GM19043 (cell line): Measurements from ENCODE around the gene USP38.
"Not testable (repeated sequence)": the region's sequence is repeated elsewhere in the genome, so short reads cannot be mapped to it uniquely, and the experiment has no call there.

Experiments
- ATAC-seq: cut with Tn5 transposase; IDR thresholded peaks from one replicate; pipeline ENCODE4 v1.9.1; 2021; ENCODE audit warnings: low read depth; ENCODE audit not compliant: unreplicated experiment

Gene USP38, protein sequence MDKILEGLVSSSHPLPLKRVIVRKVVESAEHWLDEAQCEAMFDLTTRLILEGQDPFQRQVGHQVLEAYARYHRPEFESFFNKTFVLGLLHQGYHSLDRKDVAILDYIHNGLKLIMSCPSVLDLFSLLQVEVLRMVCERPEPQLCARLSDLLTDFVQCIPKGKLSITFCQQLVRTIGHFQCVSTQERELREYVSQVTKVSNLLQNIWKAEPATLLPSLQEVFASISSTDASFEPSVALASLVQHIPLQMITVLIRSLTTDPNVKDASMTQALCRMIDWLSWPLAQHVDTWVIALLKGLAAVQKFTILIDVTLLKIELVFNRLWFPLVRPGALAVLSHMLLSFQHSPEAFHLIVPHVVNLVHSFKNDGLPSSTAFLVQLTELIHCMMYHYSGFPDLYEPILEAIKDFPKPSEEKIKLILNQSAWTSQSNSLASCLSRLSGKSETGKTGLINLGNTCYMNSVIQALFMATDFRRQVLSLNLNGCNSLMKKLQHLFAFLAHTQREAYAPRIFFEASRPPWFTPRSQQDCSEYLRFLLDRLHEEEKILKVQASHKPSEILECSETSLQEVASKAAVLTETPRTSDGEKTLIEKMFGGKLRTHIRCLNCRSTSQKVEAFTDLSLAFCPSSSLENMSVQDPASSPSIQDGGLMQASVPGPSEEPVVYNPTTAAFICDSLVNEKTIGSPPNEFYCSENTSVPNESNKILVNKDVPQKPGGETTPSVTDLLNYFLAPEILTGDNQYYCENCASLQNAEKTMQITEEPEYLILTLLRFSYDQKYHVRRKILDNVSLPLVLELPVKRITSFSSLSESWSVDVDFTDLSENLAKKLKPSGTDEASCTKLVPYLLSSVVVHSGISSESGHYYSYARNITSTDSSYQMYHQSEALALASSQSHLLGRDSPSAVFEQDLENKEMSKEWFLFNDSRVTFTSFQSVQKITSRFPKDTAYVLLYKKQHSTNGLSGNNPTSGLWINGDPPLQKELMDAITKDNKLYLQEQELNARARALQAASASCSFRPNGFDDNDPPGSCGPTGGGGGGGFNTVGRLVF

DNA sequence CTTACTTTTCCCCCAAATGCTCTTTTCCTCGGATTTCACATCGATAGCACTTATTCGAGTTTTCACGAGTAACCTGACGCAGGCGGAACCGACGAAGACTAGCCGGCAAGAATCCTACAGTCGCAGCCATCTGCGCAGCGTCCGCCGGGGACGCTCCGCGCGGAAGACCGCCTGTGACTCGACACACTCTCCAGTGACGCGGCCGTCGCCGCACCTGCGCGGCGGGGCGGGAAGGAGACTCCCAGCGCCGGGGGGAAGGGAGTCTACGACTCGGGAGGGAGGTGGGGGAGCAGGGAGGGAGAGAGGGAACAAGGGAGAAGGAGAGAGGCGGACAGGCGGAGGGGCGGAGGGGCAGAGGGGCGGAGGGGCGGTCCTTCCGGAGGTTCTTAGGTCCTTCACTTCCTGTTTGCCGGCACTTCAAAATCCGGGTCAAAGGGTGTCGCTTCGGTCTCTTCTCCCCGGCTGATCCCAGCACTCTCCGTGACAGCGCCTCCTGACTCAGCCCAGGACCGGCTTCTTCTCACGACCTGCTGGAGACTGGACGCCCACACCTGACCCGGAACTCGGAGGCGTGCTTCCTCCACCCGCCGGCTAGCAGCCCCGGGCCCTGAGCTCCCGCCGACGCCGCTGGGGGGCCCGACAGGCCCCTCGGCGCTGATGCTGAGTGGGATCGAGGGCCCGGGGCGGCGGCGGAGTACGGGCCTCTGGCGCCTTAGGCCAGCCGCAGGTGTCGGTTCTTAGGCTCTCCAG, at the start of gene USP38:
TSS of gene USP38 (plus strand) at position 415 of the 750 bp plus-strand sequence. CDS start 534 bp downstream, outside the sequence.
- peak; percentile 74 for ATAC-seq

DNA sequence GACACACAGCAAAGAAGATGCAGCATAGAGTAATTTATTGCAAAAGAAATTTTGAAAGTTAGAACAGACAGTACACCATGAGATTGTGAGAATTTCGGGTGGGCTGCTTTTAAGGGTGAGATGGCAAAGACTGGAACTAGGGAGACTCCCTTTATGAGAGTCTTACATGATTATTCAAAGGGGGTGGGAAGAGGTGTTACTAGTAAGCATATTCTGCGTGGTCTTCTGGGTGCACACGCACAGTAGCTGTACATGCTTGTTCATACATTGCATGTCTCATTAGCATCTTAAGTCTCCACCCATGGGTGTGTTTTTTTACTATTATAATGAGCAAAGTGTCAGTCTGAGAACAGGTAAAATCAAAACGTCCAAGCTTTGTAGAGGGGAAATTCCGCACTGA, 49.4 kb upstream of the USP38 start:
- no peak for ATAC-seq

DNA sequence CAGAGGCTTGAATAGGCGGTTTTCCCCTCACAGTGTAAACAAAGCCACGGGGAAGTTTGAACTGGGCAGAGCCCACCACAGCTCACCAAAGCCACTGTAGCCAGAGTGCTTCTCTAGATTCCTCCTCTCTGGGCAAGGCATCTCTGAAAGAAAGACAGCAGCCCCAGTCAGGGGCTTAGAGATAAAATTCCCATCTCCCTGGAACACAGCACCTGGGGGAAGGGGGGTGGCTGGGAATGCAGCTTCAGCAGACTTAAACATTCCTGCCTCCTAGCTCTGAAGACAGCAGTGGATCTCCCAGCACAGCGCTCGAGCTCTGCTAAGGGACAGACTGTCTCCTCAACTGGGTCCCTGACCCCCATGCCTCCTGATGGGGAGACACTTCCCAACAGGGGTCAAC, 44.0 kb upstream of the USP38 start:
- no peak for ATAC-seq

DNA sequence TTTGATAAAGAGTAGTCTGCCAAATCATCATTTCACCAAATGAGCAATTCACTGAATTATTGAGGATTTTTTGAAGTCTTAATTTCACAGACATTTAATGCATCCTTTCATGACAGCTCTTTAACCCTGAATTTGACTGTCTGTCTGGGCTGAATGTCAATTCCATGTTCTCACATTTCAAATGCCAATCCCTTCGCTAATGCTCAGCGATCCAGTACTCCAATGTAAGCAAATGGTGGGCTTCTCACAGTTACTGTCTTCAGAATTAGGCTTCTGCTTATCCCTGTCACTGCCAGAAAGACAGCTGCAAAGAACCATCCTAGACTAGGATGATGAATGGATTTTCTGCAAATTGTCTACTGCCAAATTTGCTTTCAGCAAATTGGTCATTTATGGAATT, 36.2 kb upstream of the USP38 start:
- ATAC-seq = no peak

DNA sequence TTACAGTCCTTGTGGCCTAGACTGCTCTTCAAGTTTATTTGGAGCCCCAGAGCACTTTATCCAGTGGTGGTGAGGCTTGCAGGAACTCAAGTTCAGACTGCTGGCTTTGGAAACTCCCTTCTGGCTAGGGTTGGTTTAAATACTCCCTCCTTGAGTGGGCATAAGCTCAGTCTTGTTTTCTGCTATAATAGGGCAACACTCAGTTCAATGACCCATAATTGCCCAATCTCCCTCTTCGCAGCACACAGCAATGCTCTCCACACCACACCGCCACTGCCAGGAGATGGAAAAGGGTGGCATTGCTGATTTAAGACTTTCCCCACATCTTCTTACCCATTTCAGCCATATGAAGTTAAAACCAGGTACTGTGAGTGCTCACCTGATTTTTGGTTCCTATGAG, 27.9 kb upstream of the USP38 start:
- no peak for ATAC-seq

DNA sequence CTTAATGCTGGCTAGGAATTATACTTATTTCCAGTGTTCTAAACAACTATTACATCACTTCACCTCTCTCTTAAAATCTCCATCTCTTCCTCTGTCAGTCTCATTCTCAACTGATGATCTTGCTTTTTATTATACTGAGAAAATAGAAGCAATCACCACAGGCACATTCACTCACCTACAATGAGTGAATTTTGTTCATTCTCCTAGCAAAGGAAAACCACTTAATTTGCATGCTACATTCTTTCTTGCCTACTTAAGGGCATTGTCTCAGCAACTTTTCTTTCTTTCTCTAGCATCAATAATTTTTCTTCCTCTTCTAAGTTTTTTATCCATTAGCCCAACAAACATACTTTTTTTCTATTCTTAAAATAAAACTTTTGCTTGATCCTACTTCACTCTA, 21.1 kb upstream of the USP38 start:
- ATAC-seq = no peak

DNA sequence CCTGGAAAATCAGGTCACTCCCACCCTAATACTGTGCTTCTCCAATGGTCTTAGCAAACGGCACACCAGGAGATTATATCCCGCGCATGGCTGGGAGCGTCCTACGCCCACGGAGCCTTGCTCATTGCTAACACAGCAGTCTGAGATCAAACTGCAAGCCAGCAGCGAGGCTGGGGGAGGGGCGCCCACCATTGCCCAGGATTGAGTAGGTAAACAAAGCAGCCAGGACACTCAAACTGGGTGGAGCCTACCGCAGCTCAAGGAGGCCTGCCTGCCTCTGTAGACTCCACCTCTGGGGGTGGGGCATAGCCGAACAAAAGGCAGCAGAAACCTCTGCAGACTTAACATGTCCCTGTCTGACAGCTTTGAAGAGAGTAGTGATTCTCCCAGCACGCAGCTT, 18.0 kb upstream of the USP38 start:
- ATAC-seq = not testable (repeated sequence)

DNA sequence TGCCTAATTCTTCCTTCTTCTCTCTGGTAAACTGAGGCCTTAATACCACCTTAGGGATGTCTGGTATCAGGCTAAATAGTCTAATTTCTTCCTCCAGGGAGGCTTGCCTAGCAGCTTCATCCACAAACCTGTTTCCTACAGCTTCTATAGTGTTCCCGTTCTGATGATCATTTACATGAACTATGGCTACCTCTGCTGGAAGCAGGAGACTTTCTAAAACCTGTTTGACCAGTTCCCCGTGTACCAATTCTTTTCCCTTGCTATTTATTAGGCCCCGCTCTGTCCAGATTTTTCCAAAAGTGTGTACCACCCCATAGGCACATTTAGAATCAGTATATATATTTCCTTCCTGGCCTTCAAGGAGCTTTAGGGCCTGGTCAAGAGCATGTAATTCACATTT, 5.8 kb upstream of the USP38 start:
- no peak for ATAC-seq

DNA sequence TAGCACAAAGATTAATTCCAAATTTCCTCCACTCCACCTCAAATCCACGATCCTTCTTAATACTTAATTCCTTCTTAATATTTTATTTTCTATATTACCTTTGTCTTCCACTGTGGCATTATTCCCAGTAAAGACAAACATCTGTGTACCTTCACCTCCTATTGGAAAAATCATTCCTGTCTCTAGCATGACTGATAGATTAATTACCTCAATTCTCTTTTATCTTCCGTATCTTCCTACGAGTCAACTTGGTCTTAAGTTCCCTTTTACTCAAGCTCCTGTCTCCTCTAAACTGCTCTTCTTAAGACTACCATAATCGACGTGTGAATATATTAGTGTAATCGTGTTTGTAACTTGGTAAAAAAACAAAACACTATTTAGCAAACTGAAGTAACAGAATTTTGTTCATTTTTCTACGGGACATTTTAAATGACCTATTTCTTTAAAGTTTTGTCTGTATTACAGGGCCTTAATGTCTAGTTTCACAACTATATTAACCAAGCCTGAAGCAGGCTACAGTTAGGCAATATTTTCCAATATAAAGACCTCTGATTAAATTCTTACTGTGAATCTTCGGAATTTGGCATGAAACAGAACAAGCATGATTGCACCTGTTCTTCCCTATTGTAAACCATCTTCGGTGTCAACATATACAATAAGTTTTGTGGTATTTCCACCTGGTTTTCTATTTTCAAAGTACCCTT, 1.1 kb upstream of the USP38 start:
- ATAC-seq = no peak

DNA sequence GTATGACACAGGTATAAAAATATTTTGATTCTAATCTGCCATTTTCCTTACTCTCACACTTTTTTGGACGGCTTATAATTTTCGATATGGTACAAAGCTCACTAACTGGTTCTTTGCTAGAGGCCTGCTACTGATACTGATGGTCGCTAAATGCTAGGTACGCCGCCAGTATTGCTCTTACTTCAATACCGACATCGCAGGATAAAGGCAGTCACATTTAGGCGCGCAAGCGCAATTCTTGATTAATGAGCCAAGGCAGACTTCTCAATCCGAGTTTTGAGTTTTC, 557 bp upstream of the USP38 start:
- ATAC-seq = peak; percentile 12

DNA sequence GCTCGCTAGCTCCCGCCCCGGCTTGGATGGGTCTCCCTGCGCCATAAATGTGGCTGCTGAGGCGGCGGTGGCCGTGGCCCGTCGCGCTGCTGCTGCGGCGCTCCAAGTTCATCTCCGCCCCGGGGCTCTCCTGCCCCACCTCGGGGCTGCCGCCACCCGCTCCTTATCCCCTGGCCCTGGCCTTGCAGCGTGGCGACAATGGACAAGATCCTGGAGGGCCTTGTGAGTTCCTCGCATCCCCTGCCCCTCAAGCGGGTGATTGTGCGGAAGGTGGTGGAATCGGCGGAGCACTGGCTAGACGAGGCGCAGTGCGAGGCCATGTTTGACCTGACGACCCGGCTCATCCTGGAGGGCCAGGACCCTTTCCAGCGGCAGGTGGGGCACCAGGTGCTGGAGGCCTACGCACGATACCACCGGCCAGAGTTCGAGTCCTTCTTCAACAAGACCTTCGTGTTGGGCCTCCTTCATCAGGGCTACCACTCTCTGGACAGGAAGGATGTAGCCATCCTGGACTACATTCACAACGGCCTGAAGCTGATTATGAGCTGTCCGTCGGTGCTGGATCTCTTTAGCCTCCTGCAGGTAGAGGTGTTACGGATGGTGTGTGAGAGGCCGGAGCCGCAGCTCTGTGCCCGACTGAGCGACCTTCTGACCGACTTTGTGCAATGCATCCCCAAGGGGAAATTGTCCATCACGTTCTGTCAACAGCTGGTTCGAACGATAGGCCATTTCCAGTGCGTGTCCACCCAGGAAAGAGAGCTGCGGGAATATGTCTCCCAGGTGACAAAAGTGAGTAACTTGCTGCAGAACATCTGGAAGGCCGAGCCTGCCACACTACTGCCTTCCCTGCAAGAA, 763 bp downstream of the USP38 start:
- peak; percentile 10 for ATAC-seq

DNA sequence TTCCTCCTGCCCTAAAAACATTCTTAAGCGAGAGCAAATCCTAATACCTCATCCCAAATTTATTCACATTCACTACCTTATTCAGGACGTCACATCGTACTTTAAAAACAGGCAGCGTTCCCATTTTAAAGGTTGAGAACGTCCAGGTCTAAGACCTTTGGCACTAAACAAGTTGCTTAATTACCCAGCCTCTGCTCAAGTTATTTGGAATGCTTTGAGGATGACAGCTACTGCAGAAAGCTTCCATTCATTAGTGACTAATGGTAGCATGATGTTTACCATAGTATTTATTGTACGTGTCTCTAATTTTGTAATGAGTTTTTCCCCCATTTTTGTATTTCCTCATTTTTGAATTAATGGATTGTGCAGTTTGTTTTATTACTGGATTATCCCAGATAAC, 1.5 kb downstream of the USP38 start:
- no peak for ATAC-seq

DNA sequence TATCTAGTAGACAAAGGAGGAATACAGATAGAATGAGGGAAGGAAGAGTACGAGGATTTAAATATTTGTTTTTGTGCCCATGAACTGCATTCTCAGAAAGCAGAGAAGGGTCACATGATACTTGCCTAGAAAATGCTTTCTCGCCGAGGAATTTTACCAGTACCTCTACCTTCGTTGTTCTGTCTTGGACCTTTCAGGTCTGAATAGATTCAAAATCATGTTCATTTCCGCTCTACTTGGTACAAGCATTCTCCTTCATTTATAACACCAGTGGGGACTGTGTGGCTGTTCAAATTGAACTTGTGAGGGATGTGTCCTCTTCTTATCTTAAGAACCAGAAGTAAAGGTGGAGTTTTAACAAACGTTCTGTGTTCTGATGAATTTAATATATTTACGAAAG, 1.9 kb downstream of the USP38 start:
- no peak for ATAC-seq

DNA sequence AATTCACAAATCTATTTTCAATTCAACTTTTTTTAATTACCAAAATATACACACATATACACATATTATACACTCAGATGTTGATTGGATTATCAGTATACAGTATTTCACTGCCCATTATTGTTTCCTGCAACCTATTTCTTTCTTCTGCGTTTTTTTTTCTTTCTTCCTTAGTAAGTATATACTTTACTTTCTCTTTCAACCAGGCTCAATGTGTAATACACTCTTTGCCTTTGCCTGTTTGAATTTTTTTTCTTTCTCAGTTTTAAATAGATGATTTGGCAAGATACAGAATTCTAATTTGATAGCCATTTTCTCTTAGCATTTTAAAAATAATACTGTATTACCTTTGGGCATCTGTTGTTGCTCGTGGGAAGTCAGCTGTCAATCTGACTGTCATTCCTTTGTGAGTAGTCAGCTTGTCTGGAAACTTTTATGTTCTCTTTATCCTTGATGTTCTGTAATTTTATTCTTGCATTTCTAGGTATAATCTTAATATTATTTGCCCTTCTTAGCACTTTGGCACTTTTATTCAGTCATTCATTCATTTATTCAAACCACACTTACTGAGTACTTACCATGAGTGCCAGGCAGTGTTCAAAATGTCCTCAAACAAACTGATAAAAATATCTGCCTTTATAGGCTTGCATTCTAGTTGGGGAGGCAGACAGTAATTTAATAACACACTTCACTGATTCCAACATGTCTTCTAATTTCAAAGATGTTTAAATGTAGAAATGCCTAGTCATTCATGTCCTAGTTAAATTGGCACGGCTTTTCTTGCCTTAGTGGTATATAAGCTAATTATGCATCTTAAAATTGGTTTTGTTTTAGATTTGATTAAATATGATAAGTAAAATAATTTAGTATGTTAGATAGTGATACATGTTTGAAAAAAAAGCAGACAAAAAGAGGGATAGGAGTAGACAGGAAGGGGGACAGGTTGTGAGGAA, 3.7 kb downstream of the USP38 start:
- ATAC-seq = no peak

DNA sequence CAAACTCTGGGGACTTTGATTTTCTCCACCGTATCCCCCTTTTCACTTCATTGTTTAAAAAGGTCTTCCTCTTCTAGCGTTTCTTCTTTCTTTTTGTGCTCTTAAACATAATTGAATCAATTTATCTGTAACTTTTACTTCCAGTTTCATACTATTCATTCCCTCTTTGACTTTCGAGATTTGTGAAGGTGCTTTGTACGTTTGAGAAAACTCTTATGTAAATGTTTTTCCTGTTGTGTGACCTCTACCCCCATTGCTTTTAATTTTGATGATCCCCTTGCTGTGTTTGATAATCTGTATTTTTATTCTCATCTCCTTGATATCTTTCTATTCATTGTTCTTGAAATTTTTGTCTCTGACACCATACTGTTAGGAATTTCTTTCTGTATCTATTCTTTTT, 4.8 kb downstream of the USP38 start:
- ATAC-seq = no peak

DNA sequence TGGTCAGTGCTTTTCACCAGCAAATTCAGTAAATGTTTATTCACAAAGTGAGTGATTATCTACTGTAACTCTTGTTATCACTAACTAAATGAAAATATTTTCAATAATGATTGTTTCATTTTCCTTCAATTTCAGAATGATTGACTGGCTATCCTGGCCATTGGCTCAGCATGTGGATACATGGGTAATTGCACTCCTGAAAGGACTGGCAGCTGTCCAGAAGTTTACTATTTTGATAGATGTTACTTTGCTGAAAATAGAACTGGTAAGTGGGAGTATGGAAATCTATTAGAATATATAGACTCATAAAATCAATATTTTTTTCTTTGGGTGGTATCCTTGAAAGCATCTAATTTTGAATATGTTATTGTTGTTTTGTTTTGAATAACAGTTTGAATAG, 10.9 kb downstream of the USP38 start:
- no peak for ATAC-seq

DNA sequence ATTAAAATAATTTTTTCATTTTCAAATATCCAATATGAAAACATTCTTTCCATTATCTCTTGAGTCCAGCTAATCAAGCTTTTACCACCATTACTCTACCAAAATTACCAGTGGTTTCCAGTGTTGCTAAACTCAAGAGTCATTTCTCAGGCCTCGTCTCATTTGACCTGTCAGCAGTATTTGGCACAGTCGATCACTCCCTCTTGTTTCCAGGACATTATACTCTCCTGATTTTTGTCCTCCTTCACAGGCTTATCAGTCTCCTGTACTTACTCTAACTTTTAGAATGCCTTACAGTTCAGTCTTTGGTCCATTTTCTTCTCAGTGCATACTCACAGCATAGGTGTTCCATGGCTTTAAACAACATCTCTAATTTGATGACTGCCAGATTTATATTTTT, 11.6 kb downstream of the USP38 start:
- no peak for ATAC-seq

DNA sequence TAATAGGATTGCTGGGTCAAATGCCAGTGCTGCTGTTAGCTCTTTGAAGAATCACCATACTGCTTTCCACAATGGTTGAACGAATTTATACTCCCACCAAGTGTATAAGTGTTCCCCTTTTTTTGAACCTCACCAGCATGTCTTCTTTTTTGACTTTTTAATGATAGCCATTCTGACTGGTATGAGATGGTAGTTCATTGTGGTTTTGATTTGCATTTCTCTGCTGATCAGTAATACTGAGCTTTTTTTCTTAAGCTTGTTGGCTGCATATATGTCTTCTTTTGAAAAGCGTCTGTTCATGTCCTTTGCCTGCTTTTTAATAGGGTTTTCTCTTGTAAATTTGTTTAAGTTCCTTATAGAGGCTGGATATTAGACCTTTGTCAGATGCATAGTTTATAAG, 14.8 kb downstream of the USP38 start:
- ATAC-seq = no peak
